GM12878 (cell line): ENCODE measurements around the gene SORCS2. TPM values are rescaled to one million over a fixed set of nuclear protein-coding genes. Genes with fewer than 3 reads are reported as not detected.

Experiments used
- BCL11A ChIP-seq: IDR thresholded peaks from 2 replicates; pipeline ENCODE4 v1.6.1; 2011; ENCODE audit warnings: low read depth, low read length
- CHD1 ChIP-seq: IDR thresholded peaks from 2 replicates; pipeline ENCODE4 v1.6.1; 2012; ENCODE audit warnings: low read depth, low read length, improper control_type of control experiment
- CHD2 ChIP-seq: IDR thresholded peaks from 2 replicates; pipeline ENCODE4 v1.6.1; 2011; ENCODE audit warnings: low read depth, low read length, improper control_type of control experiment, borderline replicate concordance
- CREB1 ChIP-seq: IDR thresholded peaks from 2 replicates; pipeline ENCODE4 v1.6.1; 2012; ENCODE audit warnings: low read depth, mild to moderate bottlenecking, inconsistent platforms
- GATAD2B ChIP-seq: fragments of 450-650 bp; conservative IDR thresholded peaks from 2 replicates; pipeline ENCODE4 v1.6.1; 2017; ENCODE audit warnings: low read depth, mild to moderate bottlenecking, moderate library complexity
- HDGF ChIP-seq: fragments of 450-650 bp; IDR thresholded peaks from 2 replicates; pipeline ENCODE4 v1.6.1; 2016; ENCODE audit warnings: antibody characterized with exemption
- JUND ChIP-seq: IDR thresholded peaks from 2 replicates; pipeline ENCODE4 v1.6.1; 2012; ENCODE audit warnings: low read depth, mild to moderate bottlenecking, low read length, improper control_type of control experiment, moderate library complexity
- NFYA ChIP-seq: IDR thresholded peaks from 2 replicates; pipeline ENCODE4 v1.6.1; 2011; ENCODE audit warnings: low read depth, mild to moderate bottlenecking, low read length, improper control_type of control experiment, borderline replicate concordance
- NR2C1 ChIP-seq: fragments of 450-650 bp; IDR thresholded peaks from 2 replicates; pipeline ENCODE4 v1.6.1; 2017; ENCODE audit warnings: antibody characterized with exemption, mild to moderate bottlenecking, moderate library complexity
- POLR2A ChIP-seq: IDR thresholded peaks from 2 replicates; pipeline ENCODE4 v1.6.1; 2011; ENCODE audit warnings: low read depth, mild to moderate bottlenecking, low read length
- SIN3A ChIP-seq: IDR thresholded peaks from 2 replicates; pipeline ENCODE4 v1.6.1; 2012; ENCODE audit warnings: low read depth, low read length, improper control_type of control experiment
- SPI1 ChIP-seq: IDR thresholded peaks from 2 replicates; pipeline ENCODE4 v1.6.1; 2011; ENCODE audit warnings: low read depth, mild to moderate bottlenecking, low read length, moderate library complexity, borderline replicate concordance; ENCODE audit not compliant: insufficient read depth
- STAT3 ChIP-seq: IDR thresholded peaks from 2 replicates; pipeline ENCODE4 v1.6.1; 2011; ENCODE audit warnings: low read depth, low read length, improper control_type of control experiment
- polyA plus RNA-seq, 11 experiments: library from polyadenylated mRNA; depleted of rRNA in 4 of 11; unstranded in 6 of 11; stranded (reverse) in 5 of 11; fragments of >200 nt; fragmentation: Nextera tagmentation in 4 of 11; fragmentation: Illumina TruSeq in 1 of 11; extraction: Ambion mirVana in 4 of 11; extraction: Trizol in 1 of 11; gene quantifications; 1 replicate in 1 of 11; 2 replicates in 10 of 11; pipeline versions ENCODE4 v1.2.1 to v1.2.3, GENCODE V29; 2011 to 2016; ENCODE audit warnings: inconsistent platforms in 2 of 11, missing spikeins in 2 of 11, low read depth in 1 of 11
- total RNA-seq, 4 experiments: library from RNA; depleted of rRNA in 3 of 4; stranded (reverse); fragments of >200 nt in 3 of 4; fragmentation: Illumina TruSeq in 1 of 4; extraction: Trizol in 1 of 4; gene quantifications; 2 replicates each; pipeline versions ENCODE4 v1.2.1 to v1.2.3, GENCODE V29; 2013 to 2021
- TF ChIP-seq, protein P1 (sequence below): fragments of 450-650 bp; IDR thresholded peaks from 2 replicates; pipeline ENCODE4 v1.6.1; 2018; ENCODE audit warnings: borderline replicate concordance, mild to moderate bottlenecking; ENCODE audit not compliant: partially characterized antibody
- TF ChIP-seq, protein P2 (sequence below): fragments of 450-650 bp; IDR thresholded peaks from 2 replicates; pipeline ENCODE4 v1.6.1; 2017; ENCODE audit warnings: mild to moderate bottlenecking, low read depth, inconsistent platforms; ENCODE audit not compliant: poor library complexity, severe bottlenecking
- TF ChIP-seq, protein P3 (sequence below): fragments of 150-350 bp; IDR thresholded peaks from 2 replicates; pipeline ENCODE4 v1.6.1; 2016; ENCODE audit warnings: low read depth, low read length

The SORCS2 gene
- total and polyA plus RNA-seq, 10 of the 15 experiments (the other 5 are each of a cell fraction or from before 2014, with no cell fraction given) = 0.01 to 0.15 (median 0.05) TPM; not detected in 5

- TF ChIP-seq, protein P1, sequence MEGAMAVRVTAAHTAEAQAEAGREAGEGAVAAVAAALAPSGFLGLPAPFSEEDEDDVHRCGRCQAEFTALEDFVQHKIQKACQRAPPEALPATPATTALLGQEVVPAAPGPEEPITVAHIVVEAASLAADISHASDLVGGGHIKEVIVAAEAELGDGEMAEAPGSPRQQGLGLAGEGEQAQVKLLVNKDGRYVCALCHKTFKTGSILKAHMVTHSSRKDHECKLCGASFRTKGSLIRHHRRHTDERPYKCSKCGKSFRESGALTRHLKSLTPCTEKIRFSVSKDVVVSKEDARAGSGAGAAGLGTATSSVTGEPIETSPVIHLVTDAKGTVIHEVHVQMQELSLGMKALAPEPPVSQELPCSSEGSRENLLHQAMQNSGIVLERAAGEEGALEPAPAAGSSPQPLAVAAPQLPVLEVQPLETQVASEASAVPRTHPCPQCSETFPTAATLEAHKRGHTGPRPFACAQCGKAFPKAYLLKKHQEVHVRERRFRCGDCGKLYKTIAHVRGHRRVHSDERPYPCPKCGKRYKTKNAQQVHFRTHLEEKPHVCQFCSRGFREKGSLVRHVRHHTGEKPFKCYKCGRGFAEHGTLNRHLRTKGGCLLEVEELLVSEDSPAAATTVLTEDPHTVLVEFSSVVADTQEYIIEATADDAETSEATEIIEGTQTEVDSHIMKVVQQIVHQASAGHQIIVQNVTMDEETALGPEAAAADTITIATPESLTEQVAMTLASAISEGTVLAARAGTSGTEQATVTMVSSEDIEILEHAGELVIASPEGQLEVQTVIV = no peak
- TF ChIP-seq NR2C1 (no peak), CHD1 (no peak), BCL11A (no peak), GATAD2B (no peak), NFYA (no peak), STAT3 (no peak), SPI1 (no peak), POLR2A (no peak), HDGF (no peak), SIN3A (no peak), JUND (no peak), CREB1 (no peak), CHD2 (no peak)
- TF ChIP-seq, protein P2, sequence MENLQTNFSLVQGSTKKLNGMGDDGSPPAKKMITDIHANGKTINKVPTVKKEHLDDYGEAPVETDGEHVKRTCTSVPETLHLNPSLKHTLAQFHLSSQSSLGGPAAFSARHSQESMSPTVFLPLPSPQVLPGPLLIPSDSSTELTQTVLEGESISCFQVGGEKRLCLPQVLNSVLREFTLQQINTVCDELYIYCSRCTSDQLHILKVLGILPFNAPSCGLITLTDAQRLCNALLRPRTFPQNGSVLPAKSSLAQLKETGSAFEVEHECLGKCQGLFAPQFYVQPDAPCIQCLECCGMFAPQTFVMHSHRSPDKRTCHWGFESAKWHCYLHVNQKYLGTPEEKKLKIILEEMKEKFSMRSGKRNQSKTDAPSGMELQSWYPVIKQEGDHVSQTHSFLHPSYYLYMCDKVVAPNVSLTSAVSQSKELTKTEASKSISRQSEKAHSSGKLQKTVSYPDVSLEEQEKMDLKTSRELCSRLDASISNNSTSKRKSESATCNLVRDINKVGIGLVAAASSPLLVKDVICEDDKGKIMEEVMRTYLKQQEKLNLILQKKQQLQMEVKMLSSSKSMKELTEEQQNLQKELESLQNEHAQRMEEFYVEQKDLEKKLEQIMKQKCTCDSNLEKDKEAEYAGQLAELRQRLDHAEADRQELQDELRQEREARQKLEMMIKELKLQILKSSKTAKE = no peak
- TF ChIP-seq, protein P3, sequence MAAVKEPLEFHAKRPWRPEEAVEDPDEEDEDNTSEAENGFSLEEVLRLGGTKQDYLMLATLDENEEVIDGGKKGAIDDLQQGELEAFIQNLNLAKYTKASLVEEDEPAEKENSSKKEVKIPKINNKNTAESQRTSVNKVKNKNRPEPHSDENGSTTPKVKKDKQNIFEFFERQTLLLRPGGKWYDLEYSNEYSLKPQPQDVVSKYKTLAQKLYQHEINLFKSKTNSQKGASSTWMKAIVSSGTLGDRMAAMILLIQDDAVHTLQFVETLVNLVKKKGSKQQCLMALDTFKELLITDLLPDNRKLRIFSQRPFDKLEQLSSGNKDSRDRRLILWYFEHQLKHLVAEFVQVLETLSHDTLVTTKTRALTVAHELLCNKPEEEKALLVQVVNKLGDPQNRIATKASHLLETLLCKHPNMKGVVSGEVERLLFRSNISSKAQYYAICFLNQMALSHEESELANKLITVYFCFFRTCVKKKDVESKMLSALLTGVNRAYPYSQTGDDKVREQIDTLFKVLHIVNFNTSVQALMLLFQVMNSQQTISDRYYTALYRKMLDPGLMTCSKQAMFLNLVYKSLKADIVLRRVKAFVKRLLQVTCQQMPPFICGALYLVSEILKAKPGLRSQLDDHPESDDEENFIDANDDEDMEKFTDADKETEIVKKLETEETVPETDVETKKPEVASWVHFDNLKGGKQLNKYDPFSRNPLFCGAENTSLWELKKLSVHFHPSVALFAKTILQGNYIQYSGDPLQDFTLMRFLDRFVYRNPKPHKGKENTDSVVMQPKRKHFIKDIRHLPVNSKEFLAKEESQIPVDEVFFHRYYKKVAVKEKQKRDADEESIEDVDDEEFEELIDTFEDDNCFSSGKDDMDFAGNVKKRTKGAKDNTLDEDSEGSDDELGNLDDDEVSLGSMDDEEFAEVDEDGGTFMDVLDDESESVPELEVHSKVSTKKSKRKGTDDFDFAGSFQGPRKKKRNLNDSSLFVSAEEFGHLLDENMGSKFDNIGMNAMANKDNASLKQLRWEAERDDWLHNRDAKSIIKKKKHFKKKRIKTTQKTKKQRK = no peak
These were observed 192.9 kb downstream of the SORCS2 start (continued) for GRCh38 chr4:7384929-7385890.
